ENCODE data around the gene TDRD7.

The TDRD7 gene

DNA sequence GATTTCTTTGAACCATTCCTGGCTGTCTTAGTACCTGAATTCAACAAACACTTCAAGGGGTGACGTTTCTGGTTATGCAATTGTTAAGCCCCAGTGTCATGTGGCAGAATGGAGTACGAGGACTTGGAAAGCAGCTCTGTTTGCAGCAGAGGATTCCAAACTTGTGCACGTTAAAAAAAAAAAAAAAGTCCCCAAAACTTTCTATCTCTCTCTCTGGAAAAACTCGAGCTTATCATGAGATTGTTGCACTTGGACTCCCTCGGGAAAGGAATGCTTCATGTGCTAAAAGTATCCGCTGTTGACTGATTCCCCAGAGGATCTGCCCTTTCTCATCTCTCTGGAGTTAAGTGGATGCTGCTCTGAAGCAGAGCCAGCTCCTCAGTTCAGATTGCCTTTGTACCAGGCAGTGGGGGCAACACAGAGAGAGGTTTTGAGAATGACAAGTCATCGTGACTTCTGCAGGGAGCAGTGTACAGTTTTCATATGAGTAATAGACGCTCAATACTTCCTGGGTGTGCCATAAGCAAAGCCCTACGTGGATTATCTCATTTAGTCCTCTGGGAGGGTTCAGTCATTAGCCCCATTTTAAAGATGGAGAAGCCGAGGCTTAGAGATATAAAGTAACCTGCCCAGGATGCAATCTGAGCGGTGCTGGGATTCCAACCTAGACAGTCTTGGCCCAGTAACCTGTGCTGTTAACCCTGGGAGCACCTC, 117.6 kb downstream of the TDRD7 start:
- POLR2A ChIA-PET: no interaction called here
- CTCF ChIA-PET: no interaction called here
- no peak for TF ChIP-seq FOXM1 (IDR thresholded peaks at IDR 0.05; ENCODE audit: borderline replicate concordance)
- TF ChIP-seq ELF4 (IDR thresholded peaks at IDR 0.05): no peak
- TF ChIP-seq L3MBTL2 (conservative IDR thresholded peaks at IDR 0.05): no peak
- TF ChIP-seq FOXA1 (IDR thresholded peaks at IDR 0.05): no peak
- TF ChIP-seq LEF1 (IDR thresholded peaks at IDR 0.05; ENCODE audit: borderline replicate concordance): no peak
- no peak for TF ChIP-seq SP1 (IDR thresholded peaks at IDR 0.05)
- no peak for TF ChIP-seq ARNT (IDR thresholded peaks at IDR 0.05)
- no peak for TF ChIP-seq NFRKB (IDR thresholded peaks at IDR 0.05)
- TF ChIP-seq SUZ12 (IDR thresholded peaks at IDR 0.05): no peak
- no peak for TF ChIP-seq CTBP1 (IDR thresholded peaks at IDR 0.05; ENCODE audit: borderline replicate concordance)
- no peak for TF ChIP-seq FOXK2 (IDR thresholded peaks at IDR 0.05)
- TF ChIP-seq TARDBP (IDR thresholded peaks at IDR 0.05): no peak
- no peak for DNase-seq (ENCODE audit: extremely low spot score)

DNA sequence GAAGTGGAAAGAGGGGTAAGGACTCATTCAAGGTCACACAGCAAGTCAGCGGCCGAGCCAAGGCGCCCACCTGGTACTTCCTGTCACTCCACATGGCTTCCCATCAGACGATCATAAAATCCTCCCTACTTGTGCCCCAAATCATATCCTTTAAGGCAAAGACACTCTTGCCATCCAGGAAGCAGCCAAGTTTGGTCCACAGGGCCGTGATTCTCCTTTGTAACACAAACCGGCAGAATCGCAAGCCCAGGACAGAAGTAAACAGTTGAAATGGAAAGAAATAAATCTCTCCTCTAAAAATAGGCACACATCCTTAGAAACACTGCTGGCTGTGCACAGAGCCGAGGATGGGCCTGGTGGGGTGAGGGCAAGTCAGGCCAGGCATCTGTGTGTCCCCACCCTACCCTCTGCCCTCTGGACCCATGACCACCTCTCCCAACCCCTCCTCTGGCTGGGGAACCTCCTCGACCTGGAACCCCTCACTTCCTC, 120.0 kb downstream of the TDRD7 start:
- CTCF ChIA-PET: no interaction called here
- POLR2A ChIA-PET: no interaction called here
- no peak for DNase-seq (ENCODE audit: extremely low spot score)
- TF ChIP-seq LEF1 (IDR thresholded peaks at IDR 0.05; ENCODE audit: borderline replicate concordance): no peak
- TF ChIP-seq ELF4 (IDR thresholded peaks at IDR 0.05): no peak
- no peak for TF ChIP-seq FOXM1 (IDR thresholded peaks at IDR 0.05; ENCODE audit: borderline replicate concordance)
- no peak for TF ChIP-seq ARNT (IDR thresholded peaks at IDR 0.05)
- TF ChIP-seq, protein P1, sequence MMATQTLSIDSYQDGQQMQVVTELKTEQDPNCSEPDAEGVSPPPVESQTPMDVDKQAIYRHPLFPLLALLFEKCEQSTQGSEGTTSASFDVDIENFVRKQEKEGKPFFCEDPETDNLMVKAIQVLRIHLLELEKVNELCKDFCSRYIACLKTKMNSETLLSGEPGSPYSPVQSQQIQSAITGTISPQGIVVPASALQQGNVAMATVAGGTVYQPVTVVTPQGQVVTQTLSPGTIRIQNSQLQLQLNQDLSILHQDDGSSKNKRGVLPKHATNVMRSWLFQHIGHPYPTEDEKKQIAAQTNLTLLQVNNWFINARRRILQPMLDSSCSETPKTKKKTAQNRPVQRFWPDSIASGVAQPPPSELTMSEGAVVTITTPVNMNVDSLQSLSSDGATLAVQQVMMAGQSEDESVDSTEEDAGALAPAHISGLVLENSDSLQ (IDR thresholded peaks at IDR 0.05): no peak
- no peak for TF ChIP-seq FOXK2 (IDR thresholded peaks at IDR 0.05)
- TF ChIP-seq L3MBTL2 (conservative IDR thresholded peaks at IDR 0.05): no peak
- TF ChIP-seq HDGF (IDR thresholded peaks at IDR 0.05; ENCODE audit: borderline replicate concordance): no peak
- no peak for TF ChIP-seq BHLHE40 (IDR thresholded peaks at IDR 0.05; ENCODE audit: borderline replicate concordance)
- TF ChIP-seq FOXA1 (IDR thresholded peaks at IDR 0.05): no peak
- TF ChIP-seq NFRKB (IDR thresholded peaks at IDR 0.05): no peak
- TF ChIP-seq CTBP1 (IDR thresholded peaks at IDR 0.05; ENCODE audit: borderline replicate concordance): no peak
- TF ChIP-seq SUZ12 (IDR thresholded peaks at IDR 0.05): no peak
- no peak for TF ChIP-seq TARDBP (IDR thresholded peaks at IDR 0.05)
- no peak for TF ChIP-seq ZNF384 (IDR thresholded peaks at IDR 0.05)

DNA sequence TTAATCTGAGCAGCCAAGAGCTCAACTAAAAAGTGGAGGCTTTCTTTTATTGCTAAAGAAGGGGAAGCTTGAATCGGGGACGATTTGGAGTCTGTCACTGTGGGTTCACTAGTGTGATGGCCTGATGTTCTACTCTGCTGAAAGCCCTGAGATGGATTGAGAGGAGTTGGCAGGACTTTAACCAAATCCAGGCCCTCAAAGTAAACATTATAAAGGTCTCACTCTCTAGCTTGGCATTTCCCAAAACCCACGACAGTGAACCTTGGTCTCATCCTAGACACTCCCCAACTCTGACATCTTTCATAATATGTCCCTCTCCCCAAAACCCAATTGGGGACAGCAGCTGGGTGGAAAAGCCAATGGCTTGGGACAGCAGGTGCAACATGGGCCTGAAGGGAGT, 122.3 kb downstream of the TDRD7 start:
- TF ChIP-seq FOXA1 (IDR thresholded peaks at IDR 0.05) (no peak), FOXM1 (IDR thresholded peaks at IDR 0.05; ENCODE audit: borderline replicate concordance) (no peak)
- CTCF ChIA-PET: no interaction called here
- POLR2A ChIA-PET: no interaction called here
- DNase-seq (ENCODE audit: extremely low spot score): no peak

DNA sequence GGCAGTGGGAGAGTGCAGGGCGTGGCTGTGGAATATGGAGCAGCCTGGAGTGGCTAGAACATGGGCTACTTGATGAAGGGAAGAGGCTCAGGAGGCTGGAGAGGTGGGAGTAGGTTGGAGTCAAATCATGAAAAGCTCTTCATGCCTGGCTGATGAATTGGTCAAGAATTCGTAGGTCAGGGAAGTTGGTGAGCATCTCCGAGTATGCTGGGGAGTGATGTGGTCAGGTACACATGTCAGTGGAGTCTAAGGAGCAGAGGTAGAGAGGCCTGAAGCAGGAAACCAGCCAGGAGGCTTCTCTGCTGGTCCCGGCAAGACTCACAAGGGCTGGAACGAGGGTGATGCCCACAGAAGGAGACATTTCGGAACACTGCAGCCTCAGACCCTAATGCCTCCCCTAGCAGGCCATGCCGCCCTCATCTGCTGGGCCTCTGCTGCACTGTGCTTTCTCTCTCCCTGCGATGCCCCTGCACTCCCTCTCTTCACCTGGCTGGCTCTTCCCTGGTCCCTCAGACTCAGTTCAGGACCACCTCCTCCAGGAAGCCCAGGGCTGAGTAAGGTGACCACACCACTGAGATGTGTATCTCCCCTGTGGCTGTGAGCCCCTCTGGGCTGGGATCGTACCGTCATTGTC, 123.2 kb downstream of the TDRD7 start:
- DNase-seq (ENCODE audit: extremely low spot score): no peak
- ChIA-PET POLR2A (no interaction called here), CTCF (interaction anchor here (0.6 kb wide), 1 partner anchor 16 kb away, joined by 4 read pairs; no protein-coding TSS in a partner anchor)
- TF ChIP-seq FOXK2 (IDR thresholded peaks at IDR 0.05) (no peak), LEF1 (IDR thresholded peaks at IDR 0.05; ENCODE audit: borderline replicate concordance) (no peak), SUZ12 (IDR thresholded peaks at IDR 0.05) (no peak), TARDBP (IDR thresholded peaks at IDR 0.05) (no peak)

DNA sequence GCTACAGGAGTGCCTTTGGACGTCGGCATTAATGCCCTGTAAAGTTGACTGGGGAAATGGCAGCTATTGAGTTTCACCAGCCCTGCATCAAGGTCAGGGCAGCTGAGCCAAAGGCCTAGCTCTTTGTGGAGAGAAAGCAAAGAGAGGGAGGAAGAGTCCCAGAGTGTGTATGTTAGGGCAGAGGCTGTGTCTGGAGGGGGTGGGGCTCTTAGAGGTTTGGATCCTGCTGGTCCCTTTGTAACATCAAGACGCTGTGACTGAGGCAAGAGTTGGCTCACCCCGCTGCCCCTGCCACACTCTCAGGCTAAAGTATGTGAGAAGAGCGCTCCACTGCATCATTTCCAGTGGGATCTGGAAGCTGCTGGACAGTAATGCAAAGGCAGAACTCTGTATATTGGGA, 123.9 kb downstream of the TDRD7 start:
- no peak for TF ChIP-seq ELF4 (IDR thresholded peaks at IDR 0.05)
- TF ChIP-seq BHLHE40 (IDR thresholded peaks at IDR 0.05; ENCODE audit: borderline replicate concordance): no peak
- TF ChIP-seq ZNF384 (IDR thresholded peaks at IDR 0.05): no peak
- TF ChIP-seq FOXA1 (IDR thresholded peaks at IDR 0.05): no peak
- no peak for TF ChIP-seq SUZ12 (IDR thresholded peaks at IDR 0.05)
- no peak for TF ChIP-seq LEF1 (IDR thresholded peaks at IDR 0.05; ENCODE audit: borderline replicate concordance)
- TF ChIP-seq TARDBP (IDR thresholded peaks at IDR 0.05): no peak
- TF ChIP-seq ARNT (IDR thresholded peaks at IDR 0.05): no peak
- DNase-seq (ENCODE audit: extremely low spot score): no peak
- POLR2A ChIA-PET: no interaction called here
- CTCF ChIA-PET: no interaction called here

DNA sequence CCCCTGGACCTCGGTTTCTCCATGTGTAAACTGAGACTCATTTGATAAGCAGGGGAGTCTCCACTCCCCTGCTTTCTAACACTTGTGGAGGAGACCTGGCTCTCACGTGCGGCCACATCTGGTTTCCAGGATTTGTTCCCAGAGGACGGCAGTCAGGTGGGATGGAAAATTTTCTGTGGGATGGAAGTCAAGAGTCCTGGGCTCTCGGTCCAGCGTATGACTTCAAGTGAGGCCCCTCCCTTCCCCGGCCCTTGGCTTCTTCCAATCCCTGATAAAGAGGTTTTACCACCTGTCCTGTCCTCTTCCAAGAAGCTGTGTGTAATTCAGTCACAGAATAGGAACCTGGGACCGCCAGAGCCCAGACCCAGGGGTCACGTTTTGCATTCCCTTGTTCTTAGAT, 124.6 kb downstream of the TDRD7 start:
- ChIA-PET POLR2A (no interaction called here), CTCF (no interaction called here)

DNA sequence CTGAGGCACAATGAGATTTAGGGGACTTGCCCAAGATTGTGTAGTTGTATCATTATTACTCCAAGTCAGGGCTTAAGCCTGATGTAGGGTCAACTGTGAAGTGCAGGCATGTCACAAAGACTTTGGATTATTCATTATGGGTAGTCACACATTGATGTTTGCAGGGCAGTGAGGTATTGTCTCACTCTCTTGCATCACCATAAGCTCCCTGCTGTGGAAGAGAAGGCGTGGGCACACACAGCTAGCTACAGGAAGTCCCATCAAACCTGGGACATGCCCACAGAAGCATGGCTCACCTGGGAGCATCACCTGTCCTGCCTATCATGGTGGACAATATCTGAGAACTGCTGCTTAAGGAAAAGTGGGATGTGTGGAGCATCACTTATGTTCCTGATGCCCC, 131.7 kb downstream of the TDRD7 start:
- ChIA-PET POLR2A (no interaction called here), CTCF (no interaction called here)
- DNase-seq (ENCODE audit: extremely low spot score): no peak
- TF ChIP-seq NFRKB (IDR thresholded peaks at IDR 0.05) (no peak), L3MBTL2 (conservative IDR thresholded peaks at IDR 0.05) (no peak), ARNT (IDR thresholded peaks at IDR 0.05) (no peak), HDGF (IDR thresholded peaks at IDR 0.05; ENCODE audit: borderline replicate concordance) (no peak), FOXA1 (IDR thresholded peaks at IDR 0.05) (no peak), SUZ12 (IDR thresholded peaks at IDR 0.05) (no peak), BHLHE40 (IDR thresholded peaks at IDR 0.05; ENCODE audit: borderline replicate concordance) (no peak), SP1 (IDR thresholded peaks at IDR 0.05) (no peak), ELF4 (IDR thresholded peaks at IDR 0.05) (no peak), ZNF384 (IDR thresholded peaks at IDR 0.05) (no peak), FOXM1 (IDR thresholded peaks at IDR 0.05; ENCODE audit: borderline replicate concordance) (no peak), FOXK2 (IDR thresholded peaks at IDR 0.05) (no peak), LEF1 (IDR thresholded peaks at IDR 0.05; ENCODE audit: borderline replicate concordance) (no peak), TARDBP (IDR thresholded peaks at IDR 0.05) (no peak), CTBP1 (IDR thresholded peaks at IDR 0.05; ENCODE audit: borderline replicate concordance) (no peak)
- TF ChIP-seq, protein P1 (IDR thresholded peaks at IDR 0.05): no peak

More for the DNA sequence above, 124.6 kb downstream of the TDRD7 start:
- no peak for TF ChIP-seq TARDBP (IDR thresholded peaks at IDR 0.05)
- no peak for TF ChIP-seq HDGF (IDR thresholded peaks at IDR 0.05; ENCODE audit: borderline replicate concordance)
- TF ChIP-seq LEF1 (IDR thresholded peaks at IDR 0.05; ENCODE audit: borderline replicate concordance): no peak
- TF ChIP-seq SUZ12 (IDR thresholded peaks at IDR 0.05): no peak
- no peak for TF ChIP-seq BHLHE40 (IDR thresholded peaks at IDR 0.05; ENCODE audit: borderline replicate concordance)
- TF ChIP-seq FOXA1 (IDR thresholded peaks at IDR 0.05): no peak
- no peak for TF ChIP-seq ELF4 (IDR thresholded peaks at IDR 0.05)
- no peak for TF ChIP-seq FOXM1 (IDR thresholded peaks at IDR 0.05; ENCODE audit: borderline replicate concordance)
- no peak for TF ChIP-seq L3MBTL2 (conservative IDR thresholded peaks at IDR 0.05)
- TF ChIP-seq ZNF384 (IDR thresholded peaks at IDR 0.05): no peak
- TF ChIP-seq SP1 (IDR thresholded peaks at IDR 0.05): no peak
- DNase-seq (ENCODE audit: extremely low spot score): no peak
